ENCODE measurements around the gene MTMR6. TPM values are rescaled to one million over a fixed set of nuclear protein-coding genes. Genes with fewer than 3 reads are reported as not detected.

Gene MTMR6
- total RNA-seq, 1 donor from 2014 or later, result 15.7 TPM

DNA sequence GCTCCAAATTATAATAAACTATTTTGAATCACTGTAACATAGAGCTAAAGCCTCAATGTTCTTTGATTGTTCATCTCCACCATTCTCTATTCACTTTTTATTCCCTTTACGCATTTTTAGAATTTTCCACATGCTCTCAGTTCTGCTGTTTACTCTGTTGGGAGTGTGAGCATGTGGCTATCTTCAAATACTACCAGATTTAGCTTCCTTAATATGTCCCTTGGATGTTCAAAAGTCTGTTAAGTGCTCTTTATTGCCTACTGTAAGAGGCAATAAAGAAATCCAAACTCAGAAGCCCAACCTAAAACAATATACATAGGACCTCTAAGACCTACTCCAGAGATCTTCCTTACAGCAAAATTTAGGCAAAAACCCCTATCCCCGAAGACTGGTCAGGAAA lies 34.5 kb downstream of the MTMR6 start:
- Mint-ChIP-seq H3K36me3 (ENCODE audit: low read depth) (peaks cover 39% of the 10 kb centered on the region), H3K27me3 (no peaks in the 10 kb centered on the region), H3K27ac (no peak overlapping the region), H3K4me1 (peaks cover 1% of the 10 kb centered on the region), H3K4me3 (no peak overlapping the region), H3K9me3 (no peaks in the 10 kb centered on the region)
- intact Hi-C loops (cut with micrococcal nuclease), result no loop called here
- no peak for DNase-seq

- Mint-ChIP-seq H3K27me3 (no peaks in the 10 kb centered on the region), H3K36me3 (ENCODE audit: low read depth) (peaks cover 33% of the 10 kb centered on the region), H3K4me3 (no peak overlapping the region), H3K27ac (no peak overlapping the region), H3K9me3 (no peaks in the 10 kb centered on the region), H3K4me1 (no peaks in the 10 kb centered on the region)
- intact Hi-C loops (cut with micrococcal nuclease), result no loop called here
- DNase-seq, result no peak
Observed at GRCh38 chr13:25252225-25252624, 35.1 kb downstream of the MTMR6 start.

GRCh38 chr13:25249001-25249543 lies 38.2 kb downstream of the MTMR6 start:
- H3K36me3 Mint-ChIP-seq (ENCODE audit: low read depth), result peaks cover 31% of the 10 kb centered on the region
- intact Hi-C loops (cut with micrococcal nuclease), result no loop called here
- no peaks in the 10 kb centered on the region for H3K27me3 Mint-ChIP-seq
- H3K9me3 Mint-ChIP-seq, result peaks cover 3% of the 10 kb centered on the region
- H3K4me1 Mint-ChIP-seq, result no peaks in the 10 kb centered on the region
- H3K4me3 Mint-ChIP-seq, result no peak overlapping the region
- DNase-seq, result no peak
- H3K27ac Mint-ChIP-seq, result no peak overlapping the region

DNA sequence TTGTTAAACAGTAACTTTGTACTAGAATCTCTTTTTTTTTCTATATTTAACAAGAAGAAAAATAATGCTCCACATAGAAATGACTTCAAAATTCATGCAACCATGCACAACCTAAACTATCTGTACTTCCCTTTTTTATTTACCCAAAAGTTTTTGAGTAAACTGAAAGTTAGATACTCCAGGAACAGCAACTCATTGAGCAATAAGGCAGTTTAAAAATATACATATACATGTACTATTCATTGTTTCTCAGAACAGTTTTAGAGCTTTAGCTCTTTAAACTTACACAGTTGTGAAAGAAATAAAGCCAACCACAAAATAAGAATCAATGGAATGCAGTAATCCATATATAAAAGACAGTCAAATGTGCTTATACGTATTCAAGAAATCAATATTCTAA lies 39.2 kb downstream of the MTMR6 start:
- Mint-ChIP-seq H3K4me1 (no peaks in the 10 kb centered on the region), H3K9me3 (peaks cover 3% of the 10 kb centered on the region), H3K4me3 (no peak overlapping the region), H3K36me3 (ENCODE audit: low read depth) (peaks cover 31% of the 10 kb centered on the region), H3K27me3 (no peaks in the 10 kb centered on the region), H3K27ac (no peak overlapping the region)
- intact Hi-C loops (cut with micrococcal nuclease), result no loop called here
- DNase-seq, result no peak

- no peaks in the 10 kb centered on the region for H3K4me1 Mint-ChIP-seq
- H3K9me3 Mint-ChIP-seq, result peaks cover 3% of the 10 kb centered on the region
- no peak overlapping the region for H3K4me3 Mint-ChIP-seq
- peaks cover 28% of the 10 kb centered on the region for H3K36me3 Mint-ChIP-seq (ENCODE audit: low read depth)
- intact Hi-C loops (cut with micrococcal nuclease), result no loop called here
- H3K27me3 Mint-ChIP-seq, result no peaks in the 10 kb centered on the region
- no peak for DNase-seq
- H3K27ac Mint-ChIP-seq, result no peak overlapping the region
Observed at GRCh38 chr13:25247360-25247759, 39.9 kb downstream of the MTMR6 start.

GRCh38 chr13:25244123-25244522 lies 43.2 kb downstream of the MTMR6 start:
- H3K9me3 Mint-ChIP-seq, result peaks cover 3% of the 10 kb centered on the region
- DNase-seq, result no peak
- H3K4me3 Mint-ChIP-seq, result no peak overlapping the region
- H3K36me3 Mint-ChIP-seq (ENCODE audit: low read depth), result peaks cover 21% of the 10 kb centered on the region
- no peak overlapping the region for H3K27ac Mint-ChIP-seq
- H3K4me1 Mint-ChIP-seq, result no peaks in the 10 kb centered on the region
- H3K27me3 Mint-ChIP-seq, result no peaks in the 10 kb centered on the region
- intact Hi-C loops (cut with micrococcal nuclease), result no loop called here

DNA sequence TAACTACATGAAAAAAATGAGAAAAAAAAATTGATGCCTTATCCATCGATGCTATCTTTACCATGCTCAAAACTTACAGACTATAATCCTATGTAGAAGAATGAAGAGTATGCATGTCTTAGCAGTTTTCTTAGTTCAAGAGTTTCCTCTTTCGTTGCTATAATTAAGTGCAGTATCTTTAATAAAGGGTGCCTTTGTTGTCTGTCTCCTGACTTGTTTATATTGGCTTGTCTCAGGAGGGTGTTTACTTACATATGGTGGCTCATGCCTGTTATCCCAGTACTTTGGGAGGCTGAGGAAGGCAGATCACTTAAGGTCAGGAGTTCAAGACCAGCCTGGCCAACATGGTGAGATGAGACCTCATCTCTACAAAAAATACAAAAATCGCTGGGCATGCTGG lies 44.3 kb downstream of the MTMR6 start:
- no peak overlapping the region for H3K27ac Mint-ChIP-seq
- no peak for DNase-seq
- H3K36me3 Mint-ChIP-seq (ENCODE audit: low read depth), result peaks cover 19% of the 10 kb centered on the region
- H3K4me1 Mint-ChIP-seq, result no peaks in the 10 kb centered on the region
- intact Hi-C loops (cut with micrococcal nuclease), result no loop called here
- no peaks in the 10 kb centered on the region for H3K27me3 Mint-ChIP-seq
- H3K4me3 Mint-ChIP-seq, result no peak overlapping the region
- peaks cover 3% of the 10 kb centered on the region for H3K9me3 Mint-ChIP-seq

- Mint-ChIP-seq H3K36me3 (ENCODE audit: low read depth) (peaks cover 16% of the 10 kb centered on the region), H3K27ac (no peak overlapping the region), H3K9me3 (peaks cover 3% of the 10 kb centered on the region), H3K27me3 (no peaks in the 10 kb centered on the region), H3K4me3 (no peak overlapping the region), H3K4me1 (no peaks in the 10 kb centered on the region)
- DNase-seq, result no peak
- intact Hi-C loops (cut with micrococcal nuclease), result no loop called here
Observed at GRCh38 chr13:25241007-25241406, 46.3 kb downstream of the MTMR6 start.

- Mint-ChIP-seq H3K9me3 (no peaks in the 10 kb centered on the region), H3K27me3 (no peaks in the 10 kb centered on the region), H3K4me3 (no peak overlapping the region), H3K4me1 (no peaks in the 10 kb centered on the region), H3K36me3 (ENCODE audit: low read depth) (peaks cover 1% of the 10 kb centered on the region), H3K27ac (no peak overlapping the region)
- intact Hi-C loops (cut with micrococcal nuclease), result no loop called here
- DNase-seq, result no peak
Observed at GRCh38 chr13:25237083-25237482, 50.2 kb downstream of the MTMR6 start.

DNA sequence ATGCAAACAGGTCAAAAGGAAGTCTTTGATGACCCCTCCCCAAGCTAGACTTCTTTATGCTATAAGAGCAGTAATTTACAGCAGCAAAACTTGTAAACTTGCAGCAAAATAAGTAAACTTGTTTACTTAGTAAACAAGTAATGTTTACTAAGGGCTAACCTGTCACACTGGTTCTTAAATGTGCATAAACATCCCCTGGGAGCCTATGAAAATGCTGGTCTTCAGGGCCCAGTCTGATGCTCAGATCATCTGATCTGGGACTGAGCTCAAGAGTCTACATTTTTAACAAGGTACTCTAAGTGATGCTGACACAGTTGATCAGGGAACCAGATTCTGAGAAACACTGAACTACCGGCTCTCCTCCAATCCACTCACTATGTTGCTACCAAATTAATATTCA lies 53.4 kb downstream of the MTMR6 start:
- Mint-ChIP-seq H3K27me3 (peaks cover 3% of the 10 kb centered on the region), H3K36me3 (ENCODE audit: low read depth) (no peaks in the 10 kb centered on the region), H3K9me3 (no peaks in the 10 kb centered on the region), H3K4me3 (no peak overlapping the region), H3K4me1 (no peaks in the 10 kb centered on the region), H3K27ac (no peak overlapping the region)
- DNase-seq, result no peak
- intact Hi-C loops (cut with micrococcal nuclease), result loop anchor here (1.0 to 2.0 kb wide), 2 partner anchors 53 to 141 kb away; partner anchors contain the start of gene MTMR6

GRCh38 chr13:25232937-25233515 lies 54.3 kb downstream of the MTMR6 start:
- Mint-ChIP-seq H3K4me3 (no peak overlapping the region), H3K27ac (no peak overlapping the region), H3K9me3 (no peaks in the 10 kb centered on the region), H3K36me3 (ENCODE audit: low read depth) (no peaks in the 10 kb centered on the region), H3K4me1 (no peaks in the 10 kb centered on the region), H3K27me3 (peaks cover 3% of the 10 kb centered on the region)
- DNase-seq, result no peak
- intact Hi-C loops (cut with micrococcal nuclease), result loop anchor here (1.0 to 2.0 kb wide), 2 partner anchors 54 to 142 kb away; partner anchors contain the start of gene MTMR6

- no peak overlapping the region for H3K27ac Mint-ChIP-seq
- no peaks in the 10 kb centered on the region for H3K4me1 Mint-ChIP-seq
- H3K27me3 Mint-ChIP-seq, result peaks cover 4% of the 10 kb centered on the region
- DNase-seq, result no peak
- H3K36me3 Mint-ChIP-seq (ENCODE audit: low read depth), result no peaks in the 10 kb centered on the region
- intact Hi-C loops (cut with micrococcal nuclease), result no loop called here
- no peaks in the 10 kb centered on the region for H3K9me3 Mint-ChIP-seq
- H3K4me3 Mint-ChIP-seq, result no peak overlapping the region
Observed at GRCh38 chr13:25231517-25231916, 55.8 kb downstream of the MTMR6 start.

DNA sequence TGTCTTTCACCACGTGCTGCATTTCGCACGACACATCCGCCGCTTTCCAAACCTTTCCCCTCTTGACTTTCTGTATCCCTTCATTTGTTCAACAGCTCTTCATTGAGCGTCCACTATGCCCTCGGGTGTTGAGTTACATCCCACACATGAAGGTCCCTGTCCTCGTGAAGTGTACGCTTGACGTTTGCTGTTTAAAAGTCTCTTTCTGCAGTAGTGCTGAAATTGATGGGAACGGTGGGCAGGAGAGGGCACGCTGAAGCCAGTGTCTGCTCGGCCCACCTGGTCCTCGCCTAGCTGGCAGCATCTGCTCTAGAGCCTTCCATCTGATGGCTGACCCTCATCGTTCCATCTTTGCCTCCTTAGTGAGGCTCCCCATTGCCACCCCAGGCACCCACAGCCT lies 59.6 kb downstream of the MTMR6 start:
- Mint-ChIP-seq H3K9me3 (no peaks in the 10 kb centered on the region), H3K27me3 (peaks cover 8% of the 10 kb centered on the region), H3K4me1 (no peaks in the 10 kb centered on the region), H3K4me3 (no peak overlapping the region), H3K36me3 (ENCODE audit: low read depth) (no peaks in the 10 kb centered on the region), H3K27ac (no peak overlapping the region)
- no peak for DNase-seq
- intact Hi-C loops (cut with micrococcal nuclease), result no loop called here

DNA sequence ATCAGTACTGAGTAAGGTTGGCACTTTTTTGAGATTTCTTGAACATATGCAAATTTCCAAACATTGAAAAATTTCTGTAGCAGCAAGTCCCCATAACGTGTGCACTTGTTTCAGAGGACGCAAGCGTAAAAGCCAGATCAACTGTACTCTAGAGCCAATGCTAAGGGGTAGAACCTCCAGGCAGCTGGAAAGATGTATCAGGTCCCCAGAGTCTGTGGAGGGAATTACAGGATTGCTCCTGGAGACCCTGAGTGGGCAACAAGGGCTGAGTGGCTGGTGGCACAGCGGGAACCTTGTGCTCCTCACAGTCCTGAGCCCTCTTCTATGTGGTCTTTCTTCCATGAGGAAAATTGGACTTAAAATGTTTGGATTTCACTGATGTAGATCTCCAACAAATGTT lies 61.3 kb downstream of the MTMR6 start:
- peaks cover 14% of the 10 kb centered on the region for H3K27me3 Mint-ChIP-seq
- H3K4me1 Mint-ChIP-seq, result no peaks in the 10 kb centered on the region
- intact Hi-C loops (cut with micrococcal nuclease), result no loop called here
- no peaks in the 10 kb centered on the region for H3K36me3 Mint-ChIP-seq (ENCODE audit: low read depth)
- no peak overlapping the region for H3K27ac Mint-ChIP-seq
- H3K4me3 Mint-ChIP-seq, result no peak overlapping the region
- H3K9me3 Mint-ChIP-seq, result no peaks in the 10 kb centered on the region
- DNase-seq, result no peak

DNA sequence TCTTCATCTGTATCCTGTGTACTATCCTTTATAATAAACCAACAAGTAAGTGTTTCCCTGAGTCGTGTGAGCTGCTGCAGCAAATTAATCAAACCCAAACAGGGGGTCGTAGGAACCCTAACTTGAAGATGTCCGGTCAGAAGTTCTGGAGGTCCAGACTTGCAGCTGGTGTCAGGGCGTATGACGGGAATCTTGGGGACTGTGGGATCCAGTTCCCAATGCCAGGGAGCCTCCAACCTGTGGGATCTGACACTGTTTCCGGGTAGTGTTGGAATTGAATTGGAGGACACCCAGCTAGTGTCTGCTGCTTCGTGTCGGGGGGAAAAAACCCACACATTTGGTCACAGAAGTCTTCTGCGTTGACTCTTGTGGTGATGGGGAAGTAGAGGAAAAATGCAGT lies 63.1 kb downstream of the MTMR6 start:
- no peaks in the 10 kb centered on the region for H3K9me3 Mint-ChIP-seq
- H3K4me1 Mint-ChIP-seq, result peaks cover 2% of the 10 kb centered on the region
- no peaks in the 10 kb centered on the region for H3K36me3 Mint-ChIP-seq (ENCODE audit: low read depth)
- no peak overlapping the region for H3K27ac Mint-ChIP-seq
- H3K4me3 Mint-ChIP-seq, result no peak overlapping the region
- no peak for DNase-seq
- H3K27me3 Mint-ChIP-seq, result peaks cover 13% of the 10 kb centered on the region
- intact Hi-C loops (cut with micrococcal nuclease), result no loop called here
